Stimulated activated CD4-positive, alpha-beta T cell treated with anti-CD3 and anti-CD28 coated beads, Interleukin-15, amount 100 ng/mL, for 24 hours (primary cell): ENCODE measurements around the gene MLN.

Source experiments
- DNase-seq: peaks from one replicate; pipeline ENCODE4 v3.0.0-alpha.2; 2020

Gene MLN

DNA sequence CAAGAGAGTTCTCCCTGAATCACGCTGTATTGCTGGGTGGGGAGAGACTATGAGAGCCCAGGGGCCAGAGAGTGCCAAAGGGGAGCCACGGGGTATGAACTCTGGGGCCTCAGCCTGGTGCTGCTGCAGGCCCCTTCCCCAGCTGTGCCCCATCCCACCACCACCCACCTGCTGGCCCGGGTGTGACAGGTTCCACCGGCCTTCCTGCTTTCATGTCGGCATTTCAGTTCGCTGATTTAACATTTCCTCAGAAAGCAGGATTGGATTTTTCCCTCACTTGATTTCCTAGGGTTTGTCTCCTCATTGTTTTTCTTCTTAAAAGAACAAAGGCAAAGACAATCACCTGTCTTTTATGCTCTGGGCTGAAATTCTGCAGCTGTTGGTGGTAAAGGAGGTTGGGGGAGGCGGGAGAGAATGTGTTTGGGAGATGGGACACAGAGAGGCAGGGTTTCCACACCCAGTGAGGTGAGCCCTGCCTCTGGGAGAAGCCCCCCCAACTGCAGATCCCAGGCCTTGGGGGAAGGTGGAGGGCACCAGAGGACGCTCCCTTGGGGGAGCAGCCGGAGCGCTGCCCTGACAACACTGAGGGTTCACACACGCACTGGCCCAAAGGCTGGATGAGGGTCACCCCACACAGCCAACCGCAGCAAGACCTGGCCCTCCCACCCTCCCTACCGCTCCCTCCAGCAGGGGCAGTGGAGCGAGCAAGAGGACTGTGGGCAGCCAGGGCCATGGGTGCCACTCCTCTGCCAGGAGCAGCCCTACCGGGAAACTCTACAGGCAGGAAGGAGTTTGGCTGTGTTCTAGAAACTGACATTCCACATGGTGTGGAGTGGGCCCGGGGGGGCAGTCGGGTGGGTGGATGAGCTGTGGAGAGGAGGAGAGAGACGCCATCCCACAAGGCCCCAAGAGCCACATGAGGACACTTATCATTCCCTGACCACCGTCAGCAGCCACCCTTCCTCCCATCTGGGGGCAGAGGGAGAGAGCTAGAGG, 10.5 kb upstream of the MLN start:
- DNase-seq = no peak

DNA sequence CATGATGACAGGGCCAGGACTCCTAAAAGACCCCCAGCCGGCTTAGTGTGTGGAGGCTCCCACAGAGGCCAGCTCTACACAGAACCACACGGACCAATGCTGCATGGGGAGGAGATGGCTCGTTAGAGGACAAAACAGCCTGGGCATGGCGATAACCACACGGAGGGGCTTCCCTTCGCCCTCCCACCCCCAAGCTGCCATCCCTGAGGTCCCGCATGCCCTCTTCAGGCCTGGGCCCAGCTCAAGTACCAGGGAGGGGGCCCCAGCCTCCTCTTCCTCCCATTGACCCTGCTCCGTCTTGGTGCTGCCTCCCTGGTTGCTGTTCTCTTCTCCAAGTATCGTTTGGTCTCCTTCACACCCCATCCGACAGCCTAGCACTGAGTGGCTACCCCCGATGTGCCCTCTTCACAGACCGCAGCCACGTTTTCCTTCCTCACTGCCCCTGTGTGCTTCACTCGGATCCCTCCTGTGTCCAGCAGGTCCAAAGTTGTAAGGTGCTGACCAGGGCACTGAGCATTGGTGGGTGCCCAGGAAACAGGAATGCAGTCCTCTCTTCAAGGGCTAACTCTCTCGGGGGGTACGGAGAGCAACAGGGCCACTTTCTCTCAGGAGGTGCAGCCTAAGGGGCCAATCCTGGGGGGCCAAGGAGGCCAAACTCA, 9.6 kb upstream of the MLN start:
- no peak for DNase-seq

DNA sequence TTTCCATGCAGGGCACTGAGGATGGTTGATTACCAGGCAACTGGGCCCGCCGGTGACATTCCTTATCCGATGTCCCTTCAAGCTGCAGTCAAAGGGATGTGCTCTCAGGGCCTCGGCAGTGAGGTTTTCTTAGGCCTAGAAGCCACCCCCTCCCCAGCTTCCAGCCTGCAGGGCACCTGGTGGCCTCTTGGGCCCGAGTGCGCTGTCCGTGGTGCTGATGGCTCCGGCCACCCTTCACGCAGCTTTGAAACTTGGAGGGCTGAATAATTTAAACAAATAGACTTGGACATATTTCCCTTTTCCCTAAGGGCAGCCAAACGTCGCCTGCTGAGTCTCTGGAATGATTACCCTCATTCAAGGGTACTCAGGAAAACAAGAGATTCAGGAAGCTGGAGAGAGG, 8.9 kb upstream of the MLN start:
- DNase-seq = peak; percentile 38

DNA sequence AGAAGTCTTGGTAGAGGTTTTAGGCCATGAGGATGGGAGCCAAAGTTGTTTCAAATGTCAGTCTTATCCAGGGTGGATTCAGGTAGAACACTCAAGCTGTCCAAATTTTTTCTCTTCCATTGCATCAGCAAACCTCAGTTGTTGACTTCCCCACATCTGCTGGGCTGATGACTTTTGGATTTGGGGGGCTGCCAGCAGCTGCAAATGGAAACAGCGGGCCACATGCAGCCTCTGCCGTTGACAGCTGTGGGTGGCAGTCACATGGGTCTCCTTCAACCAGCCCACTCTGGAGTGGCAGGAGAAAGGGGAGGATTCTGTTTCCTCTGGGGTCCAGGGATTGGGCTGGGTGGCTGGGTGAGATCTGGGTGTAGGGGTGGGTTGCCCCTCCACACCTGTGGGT, 5.8 kb upstream of the MLN start:
- DNase-seq = no peak

DNA sequence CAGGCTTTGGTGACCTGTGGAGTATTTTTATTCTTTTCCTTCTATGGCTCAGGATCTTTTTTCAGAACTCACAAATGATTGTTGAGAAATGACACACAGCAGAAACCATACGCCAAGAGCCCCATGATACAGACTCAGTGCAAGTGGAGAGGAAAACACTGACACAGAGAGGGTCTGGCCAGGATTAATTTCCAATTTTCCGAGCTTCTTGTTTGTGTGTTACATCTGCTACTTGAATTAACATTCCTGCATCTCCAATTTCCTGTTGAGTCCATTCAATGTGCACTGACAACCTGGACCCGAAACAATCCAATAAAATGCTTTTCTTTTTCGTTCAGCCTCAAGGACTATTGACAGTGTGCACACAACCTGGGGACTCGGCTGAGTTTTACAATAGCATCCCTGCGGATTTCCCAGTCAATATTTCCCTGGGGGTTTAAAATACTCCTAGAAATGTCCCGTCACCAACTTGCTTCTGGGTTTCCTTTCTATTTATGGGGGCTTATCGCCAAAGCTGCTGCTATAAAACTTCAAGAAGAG, 4.9 kb upstream of the MLN start:
- DNase-seq = no peak

DNA sequence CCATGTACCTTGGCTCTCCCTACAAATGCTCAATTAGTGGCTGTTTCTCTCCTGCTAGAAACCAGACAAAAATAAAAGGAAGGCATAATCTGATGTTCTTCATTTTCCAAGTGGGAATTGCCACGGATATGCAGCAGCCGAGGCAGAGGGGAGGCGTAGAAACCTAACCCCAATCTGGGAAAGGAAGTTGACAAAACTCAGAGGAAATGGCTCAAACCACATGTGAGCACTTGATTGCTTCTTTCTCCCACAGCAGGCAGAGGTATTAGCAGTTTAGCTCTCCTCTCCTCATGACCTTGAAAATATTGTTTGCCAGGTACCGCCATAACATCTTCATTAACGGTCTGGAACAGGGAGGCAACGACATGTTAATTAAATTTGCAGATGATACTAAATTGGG, 3.8 kb upstream of the MLN start:
- no peak for DNase-seq

DNA sequence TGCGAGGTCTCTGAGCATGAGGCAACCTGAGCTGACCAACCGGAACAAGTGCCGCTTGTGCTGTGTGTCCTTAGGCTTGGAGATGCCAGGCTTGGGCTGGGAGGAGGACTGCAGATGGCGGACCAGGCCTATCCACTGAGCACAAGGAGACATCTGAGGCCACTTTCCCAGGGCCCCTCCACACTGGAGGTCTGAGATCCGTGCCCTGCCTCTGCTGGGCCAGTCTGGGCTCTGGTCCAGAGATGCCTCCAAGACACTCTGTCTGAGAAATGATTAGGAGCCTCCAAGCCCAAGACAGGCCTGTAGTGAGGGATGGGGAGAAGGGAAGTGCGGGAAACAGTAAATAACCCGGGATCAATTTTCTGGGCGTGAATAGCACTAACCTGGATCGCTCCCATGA, 3.0 kb upstream of the MLN start:
- no peak for DNase-seq

DNA sequence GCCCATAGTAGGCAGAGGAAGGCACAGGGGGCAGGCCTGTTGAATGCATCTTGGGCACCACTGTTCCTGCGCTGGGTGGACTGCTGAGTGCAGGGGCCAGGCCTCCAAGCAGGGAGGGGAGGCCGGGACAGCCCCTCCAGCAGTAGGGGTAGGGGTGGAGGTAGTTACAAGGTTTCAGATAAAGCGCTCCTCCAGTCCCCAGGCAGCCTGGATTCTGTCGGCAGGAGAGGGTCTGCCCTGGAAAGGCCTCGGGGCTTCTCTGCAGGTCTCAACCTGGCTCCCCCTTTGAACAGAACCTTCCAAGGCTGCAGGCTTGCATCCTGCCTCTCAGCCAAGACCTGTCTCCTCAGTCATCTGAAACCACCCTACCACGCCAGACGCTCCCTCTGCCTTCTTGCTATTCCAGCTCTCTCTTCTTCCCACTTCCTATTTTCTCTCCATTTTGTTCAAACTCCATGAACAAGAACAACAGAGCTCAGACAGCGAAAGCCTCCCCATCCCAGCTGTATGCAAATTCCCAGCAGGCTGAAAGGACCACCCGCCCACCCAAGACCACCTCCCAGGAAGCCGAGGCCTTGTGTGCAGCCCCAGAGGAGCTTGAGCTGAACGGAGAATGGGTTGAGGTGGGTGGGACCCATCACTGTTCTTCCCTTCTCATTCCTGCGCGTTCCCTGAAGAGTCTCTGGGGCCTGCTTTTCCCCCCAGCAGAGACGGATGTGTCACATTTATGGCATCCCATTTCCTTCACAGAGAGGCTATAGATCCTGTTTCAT, 1.4 kb downstream of the MLN start:
- no peak for DNase-seq

DNA sequence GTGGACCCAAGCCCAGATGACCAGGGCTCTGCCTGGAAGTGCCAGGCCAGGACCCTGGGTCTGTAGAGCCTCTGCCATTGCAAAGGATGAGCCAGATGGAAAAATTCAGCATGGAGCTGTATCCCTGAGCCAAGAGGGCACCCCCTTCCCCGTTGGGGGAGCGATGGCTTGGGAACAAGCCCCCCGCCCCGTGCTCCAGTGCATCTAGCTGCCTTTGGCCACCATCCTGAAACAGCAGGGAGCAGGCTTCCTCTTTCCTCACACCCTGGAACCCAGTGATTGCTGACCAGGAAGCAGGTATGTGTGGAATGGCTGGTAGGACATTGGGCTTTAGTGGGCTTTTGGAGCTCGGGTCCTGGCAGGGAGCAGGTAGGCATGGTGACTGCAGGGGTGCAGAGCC, 2.2 kb downstream of the MLN start:
- DNase-seq = no peak

DNA sequence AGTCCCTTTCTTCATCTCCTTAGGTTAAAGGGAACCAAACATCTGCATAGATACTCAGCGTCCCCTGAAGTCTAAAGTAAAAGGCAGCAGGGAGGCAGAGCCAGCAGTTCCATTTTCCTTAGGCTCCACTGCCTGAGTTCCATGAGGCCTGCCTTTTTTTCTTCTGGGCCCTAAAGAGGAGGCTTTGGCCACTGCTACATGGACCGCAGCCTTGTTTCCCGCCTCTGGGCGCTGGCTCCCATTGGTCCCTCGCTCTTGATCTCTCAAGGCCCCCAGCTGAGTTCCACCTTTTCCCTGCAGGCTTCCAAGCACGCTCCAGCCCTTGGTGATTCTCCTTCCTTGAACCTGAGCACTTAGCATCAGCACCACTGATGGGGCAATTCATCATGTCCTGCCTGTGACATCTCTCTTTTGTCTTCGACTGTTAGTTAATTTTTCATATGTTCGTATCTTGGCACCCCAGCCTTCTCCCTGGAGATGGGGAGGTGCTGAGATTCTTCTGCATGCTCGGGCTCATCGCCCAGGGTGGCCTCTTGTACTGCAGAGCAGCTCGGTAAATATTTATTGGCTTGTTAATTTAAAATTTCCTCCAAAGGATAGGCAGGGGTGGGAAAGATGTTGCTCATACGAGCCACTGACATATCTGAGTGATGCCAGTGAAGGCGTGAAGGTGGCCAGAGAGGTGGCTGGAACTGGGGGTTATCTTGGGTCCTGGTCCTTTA, 3.4 kb downstream of the MLN start:
- DNase-seq = no peak

DNA sequence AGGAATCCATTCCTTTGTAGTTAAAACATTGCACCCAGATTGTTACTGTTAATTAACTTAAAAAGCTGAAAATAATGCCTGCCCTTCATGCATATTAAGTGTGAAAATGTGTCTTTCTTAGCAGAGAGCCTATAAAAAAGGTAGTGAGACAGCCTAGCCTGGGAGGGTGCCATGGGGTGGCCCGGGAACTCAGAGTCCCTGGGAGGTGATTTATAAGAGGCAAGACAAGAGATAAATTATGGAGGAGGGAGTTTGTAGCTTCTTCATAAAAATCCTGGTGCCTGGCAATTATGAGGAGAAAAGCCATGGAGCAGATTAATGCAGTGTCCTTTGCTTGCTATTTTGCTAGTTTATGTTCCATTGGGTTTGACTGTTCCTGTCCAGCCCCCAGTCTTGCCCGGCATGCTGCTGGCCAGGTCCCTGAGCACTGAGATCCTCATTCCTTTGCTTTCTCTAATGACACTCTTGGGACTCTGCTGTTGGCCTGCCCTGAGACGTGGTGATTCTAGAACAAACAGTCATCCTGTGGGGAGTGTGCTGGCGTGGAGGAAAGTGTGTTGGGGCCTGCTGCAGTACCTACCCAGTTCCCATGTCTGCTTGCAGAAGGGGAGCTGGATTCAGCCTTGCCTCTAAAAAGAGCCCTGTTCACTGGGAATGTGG, 4.2 kb downstream of the MLN start:
- DNase-seq = no peak

DNA sequence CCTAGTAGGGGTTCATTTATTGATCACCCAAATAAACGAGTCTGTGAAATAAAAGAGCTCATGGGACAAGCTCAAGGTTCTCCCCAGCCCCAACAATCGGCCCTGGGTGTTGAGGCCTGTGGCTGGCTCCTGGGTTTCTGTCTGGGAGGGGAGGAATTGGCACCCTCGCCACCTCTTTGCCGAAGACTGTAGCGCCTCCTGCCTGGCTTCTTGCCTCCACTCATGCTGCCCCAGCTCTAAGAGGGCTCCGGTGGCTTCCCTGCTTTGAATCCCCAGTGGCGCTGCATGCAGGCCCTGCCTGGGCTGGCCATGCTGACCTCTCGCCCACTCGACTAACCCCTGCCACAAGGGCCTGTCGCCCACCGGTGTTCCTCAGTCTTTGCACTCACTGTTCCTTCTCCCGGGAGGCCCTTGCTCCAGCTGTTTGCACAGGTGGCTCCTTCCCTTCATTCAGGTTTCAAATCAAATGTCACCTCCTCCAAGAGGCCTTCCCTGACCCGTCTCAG, 5.4 kb downstream of the MLN start:
- no peak for DNase-seq

DNA sequence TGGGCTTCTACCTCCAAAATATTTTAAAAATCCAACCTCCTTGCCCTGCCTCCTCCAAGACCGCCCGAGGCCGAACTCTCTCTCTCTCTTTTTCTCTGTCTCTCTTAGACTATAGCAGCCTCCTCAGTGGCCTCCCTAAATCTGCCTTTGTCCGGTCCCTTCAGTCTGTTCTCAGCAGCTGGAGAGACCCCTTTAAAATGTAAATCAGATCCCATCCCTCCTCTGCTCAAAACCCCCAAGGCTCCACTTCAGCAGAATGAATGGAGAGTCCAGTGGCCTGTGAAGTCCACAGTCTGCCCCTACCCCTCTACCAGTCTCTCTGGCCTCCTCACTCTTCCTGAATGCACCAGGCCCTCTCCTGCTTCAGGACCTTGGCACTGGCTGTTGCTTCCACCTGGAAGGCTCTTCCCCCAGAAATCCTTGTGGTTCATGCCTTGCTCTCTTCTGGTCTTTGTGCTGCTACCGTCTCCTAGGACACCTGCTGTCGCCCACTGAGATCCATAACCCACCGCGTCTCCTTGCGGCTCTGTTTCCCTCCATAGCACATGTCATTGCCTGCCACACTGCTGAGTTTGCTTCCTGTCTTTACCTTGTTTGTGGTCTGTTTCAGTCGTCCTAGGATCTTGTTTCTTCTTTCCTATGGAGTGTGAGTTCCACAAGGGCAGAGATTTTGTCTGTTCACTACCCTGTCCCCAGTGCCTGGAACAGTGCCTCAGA, 6.0 kb downstream of the MLN start:
- no peak for DNase-seq

DNA sequence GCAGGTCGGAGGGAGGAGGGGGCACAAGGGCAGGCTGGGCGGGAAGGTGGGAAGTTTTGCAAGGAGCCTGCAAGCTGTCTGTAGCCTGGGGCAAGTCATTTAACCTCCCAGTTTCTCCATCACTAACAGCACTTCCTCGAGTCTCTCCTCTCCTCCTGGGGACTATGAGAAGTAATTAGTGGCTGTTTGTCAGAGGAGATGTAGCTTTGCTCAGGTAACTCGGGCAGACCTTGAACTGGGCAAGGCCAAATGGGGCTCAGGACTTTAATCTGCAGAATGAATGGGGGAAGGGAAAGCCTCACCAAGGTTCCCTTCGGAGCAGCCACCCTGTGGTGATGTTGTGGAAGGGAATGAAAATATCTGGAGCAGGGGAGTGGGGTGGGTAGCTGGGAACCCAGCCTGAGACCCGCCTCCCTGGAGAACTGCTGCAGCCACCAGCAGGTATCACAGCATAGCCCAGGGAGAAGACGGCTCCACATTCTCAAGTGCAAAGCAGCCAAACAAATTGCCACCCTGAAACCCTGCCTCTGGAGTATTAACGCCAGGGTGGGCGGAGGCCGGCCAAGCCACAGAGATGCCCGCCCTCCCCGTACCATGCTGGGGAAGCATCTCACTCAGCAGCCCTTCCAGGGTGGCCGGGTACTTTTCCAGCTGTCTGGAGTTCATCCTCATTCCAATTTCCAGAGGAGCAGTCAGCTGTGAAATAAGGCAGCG, 8.7 kb downstream of the MLN start:
- no peak for DNase-seq

DNA sequence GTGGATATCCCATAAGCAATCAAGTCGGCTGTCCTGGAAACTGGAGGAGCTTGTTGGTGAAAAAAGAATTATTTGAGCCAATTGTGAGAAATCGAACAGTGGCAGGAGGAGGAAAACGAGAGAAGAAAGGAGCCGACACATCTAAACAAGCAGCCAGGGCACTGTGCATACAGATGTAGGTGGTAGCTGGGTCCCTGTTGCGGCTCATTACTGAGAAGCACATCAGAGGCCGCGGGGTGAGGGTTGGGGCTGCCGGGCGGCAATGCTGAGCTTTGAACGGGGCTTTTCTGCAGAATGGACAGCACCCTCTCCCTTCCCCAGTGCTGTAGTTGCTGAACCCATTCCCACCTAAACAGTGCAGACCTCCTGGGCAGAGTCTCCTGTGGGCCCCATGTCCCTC, 10.8 kb downstream of the MLN start:
- DNase-seq = no peak

DNA sequence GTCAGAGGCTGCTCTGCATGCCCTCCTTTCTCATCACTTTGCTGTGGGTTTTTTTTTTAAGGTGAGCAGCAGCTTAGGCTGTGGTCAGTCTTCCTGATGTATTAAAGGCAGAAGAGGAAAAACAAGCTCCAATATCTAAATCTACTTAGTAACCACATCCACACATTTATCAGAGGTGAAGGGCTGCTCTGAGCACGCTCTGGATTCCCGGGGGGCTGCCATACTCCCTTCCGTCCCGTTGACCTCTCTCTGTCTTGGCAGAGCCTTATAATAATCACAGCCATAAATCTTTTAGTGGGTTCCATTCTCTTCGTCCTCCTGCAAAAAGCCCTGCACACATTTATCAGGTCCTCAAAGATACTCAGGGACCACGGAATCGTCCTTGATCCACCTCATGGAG, 12.2 kb downstream of the MLN start:
- no peak for DNase-seq

DNA sequence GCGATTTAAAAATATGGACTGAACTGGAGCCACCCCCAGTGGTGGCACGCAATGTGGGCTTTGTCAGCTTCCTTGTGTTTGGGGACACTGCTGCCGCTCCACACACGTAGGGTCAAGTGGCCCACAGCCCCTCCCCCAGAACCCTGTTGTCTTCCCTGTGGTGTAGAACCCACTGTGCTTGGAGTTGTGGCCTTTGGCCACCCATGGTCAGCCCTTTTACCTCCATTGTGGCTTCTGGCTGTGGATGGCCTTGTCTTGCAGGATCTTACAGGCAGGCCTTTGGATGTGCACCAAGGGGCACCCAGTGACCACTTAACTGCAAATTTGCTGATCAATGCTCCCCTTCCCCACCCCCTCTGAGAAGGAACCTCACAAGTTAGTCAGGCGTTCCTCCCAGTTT, 12.9 kb downstream of the MLN start:
- DNase-seq = no peak

DNA sequence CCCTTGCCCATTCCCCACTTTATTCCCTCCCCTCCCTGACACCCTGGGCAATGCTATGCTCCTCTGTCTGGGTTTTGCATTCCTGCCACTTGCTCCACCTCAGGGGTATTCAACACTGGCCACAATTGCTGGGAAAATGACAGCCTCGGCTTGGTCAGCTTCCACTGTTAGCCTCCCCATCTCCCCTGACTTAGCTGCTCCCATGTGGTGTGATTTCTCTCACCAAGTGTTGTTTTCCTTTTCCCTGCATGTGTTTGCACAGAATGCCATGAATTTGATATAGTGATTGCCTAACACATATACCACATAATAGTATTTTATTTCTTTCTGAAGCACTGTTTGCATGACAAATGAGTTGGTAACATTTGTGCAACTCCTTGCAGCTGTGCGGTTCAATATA, 13.4 kb downstream of the MLN start:
- no peak for DNase-seq

DNA sequence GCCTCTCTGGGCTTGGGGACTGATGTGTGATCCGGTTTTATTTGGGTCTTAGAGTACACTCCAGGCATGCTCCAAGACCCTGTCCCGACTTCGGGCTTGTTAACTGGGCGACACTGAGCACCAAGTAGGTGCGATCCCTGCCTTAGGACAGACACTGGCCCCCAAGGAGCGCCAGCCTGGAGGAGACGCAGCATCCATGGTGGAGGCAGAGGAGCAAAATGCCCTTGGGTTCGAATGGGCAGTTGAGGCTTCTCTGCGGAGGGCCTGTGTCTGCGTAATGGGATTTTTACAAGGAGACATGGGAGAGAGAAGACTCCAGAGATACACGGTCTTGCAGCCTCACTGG, 14.3 kb downstream of the MLN start:
- DNase-seq = no peak

DNA sequence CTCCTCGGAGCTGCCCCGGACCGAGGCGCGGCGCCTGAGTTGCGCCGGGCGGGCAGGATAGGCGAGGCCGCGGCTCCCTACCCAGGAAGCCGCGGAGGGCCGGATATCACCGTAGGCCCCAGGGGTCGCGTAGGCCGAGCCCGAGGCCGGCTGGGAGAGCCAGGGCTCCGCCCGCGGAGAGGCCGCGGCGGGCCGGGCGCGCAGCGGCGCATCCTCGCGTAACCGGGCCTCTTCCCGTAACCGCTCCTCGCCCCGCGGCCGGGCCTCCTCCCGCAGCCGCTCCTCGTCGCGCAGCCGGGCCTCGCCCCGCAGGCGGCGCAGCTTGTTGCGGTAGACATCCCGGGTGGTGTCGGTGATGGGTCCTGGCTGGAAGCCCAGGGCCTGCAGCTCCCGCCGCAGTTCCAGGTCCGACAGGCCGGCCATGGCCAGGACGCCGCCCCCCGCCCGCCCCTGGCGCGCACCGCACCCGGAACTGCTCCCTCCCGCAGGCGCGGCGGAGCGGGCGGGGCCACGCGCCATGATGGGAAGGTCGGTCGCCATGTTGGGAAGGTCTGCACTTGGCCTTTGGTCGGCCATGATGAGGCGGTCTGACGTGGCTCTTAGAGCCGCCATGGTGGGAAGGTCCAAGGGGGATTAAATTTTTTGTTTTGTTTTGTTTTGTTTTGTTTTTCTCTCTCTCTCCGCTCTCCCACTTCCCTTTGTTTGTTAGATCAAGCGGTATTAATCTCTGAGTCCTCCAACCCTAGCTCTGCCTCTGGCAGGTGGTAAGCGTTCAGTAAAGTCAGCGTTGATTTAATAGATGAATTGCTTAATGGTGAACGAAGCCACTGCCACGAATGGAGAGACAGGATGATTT, 14.9 kb downstream of the MLN start, which contains the start of gene LEMD2:
Gene LEMD2, minus strand, starts transcription at position 437 of the 856 bp plus-strand sequence. Its CDS starts 14 bp downstream, at position 423.
- peak; percentile 94 for DNase-seq
